Neural progenitor cell (in vitro differentiated cells): ENCODE measurements around the gene CSN2. TPM values are rescaled to one million over a fixed set of nuclear protein-coding genes. Genes with fewer than 3 reads are reported as not detected.

Experiments
- DNase-seq: peaks from one replicate; pipeline ENCODE4 v3.0.0-alpha.2; 2016; ENCODE audit warnings: low spot score
- H2AFZ ChIP-seq: fragments of 200-600 bp; sonication (generic); replicated peaks from 2 replicates; pipeline ENCODE4 v1.6.1; 2016; ENCODE audit warnings: antibody characterized with exemption
- H3F3A ChIP-seq: fragments of 200-600 bp; sonication (generic); 2 replicates; pipeline ENCODE4 v1.6.1; 2016; ENCODE audit warnings: antibody characterized with exemption, low read depth
- H3K27ac ChIP-seq: fragments of 200-600 bp; sonication (generic); 2 replicates; pipeline ENCODE4 v1.5.1; 2016; ENCODE audit warnings: mild to moderate bottlenecking
- H3K27me3 ChIP-seq: fragments of 200-600 bp; sonication (generic); 2 replicates; pipeline ENCODE4 v1.6.1; 2016; ENCODE audit warnings: mild to moderate bottlenecking, moderate library complexity
- H3K36me3 ChIP-seq: fragments of 200-600 bp; sonication (generic); 2 replicates; pipeline ENCODE4 v1.5.1; 2016
- H3K4me1 ChIP-seq: fragments of 200-600 bp; sonication (generic); 2 replicates; pipeline ENCODE4 v1.6.1; 2016; ENCODE audit warnings: mixed run types
- H3K4me2 ChIP-seq: fragments of 200-600 bp; sonication (generic); 2 replicates; pipeline ENCODE4 v1.6.1; 2016
- H3K4me3 ChIP-seq: fragments of 200-600 bp; sonication (generic); 2 replicates; pipeline ENCODE4 v1.5.1; 2016
- H3K79me2 ChIP-seq: fragments of 200-600 bp; sonication (generic); 2 replicates; pipeline ENCODE4 v1.6.1; 2016; ENCODE audit warnings: low read depth
- H3K9ac ChIP-seq: fragments of 200-600 bp; sonication (generic); 2 replicates; pipeline ENCODE4 v1.6.1; 2016
- H3K9me3 ChIP-seq: fragments of 200-600 bp; sonication (generic); 2 replicates; pipeline ENCODE4 v1.5.1; 2016; ENCODE audit warnings: low read depth
- H4K20me1 ChIP-seq: fragments of 200-600 bp; sonication (generic); 2 replicates; pipeline ENCODE4 v1.6.1; 2016; ENCODE audit warnings: low read depth
- H3K27ac Mint-ChIP-seq: 3 replicates; pipeline ENCODE4 v1.8.0; 2021; ENCODE audit warnings: mixed read lengths
- H3K27me3 Mint-ChIP-seq: 2 replicates; pipeline ENCODE4 v1.8.0; 2022; ENCODE audit warnings: low read depth, mild to moderate bottlenecking, inconsistent platforms, moderate library complexity, mixed read lengths; ENCODE audit not compliant: insufficient read depth
- H3K36me3 Mint-ChIP-seq: 3 replicates; pipeline ENCODE4 v1.8.0; 2021; ENCODE audit warnings: mixed read lengths
- H3K4me1 Mint-ChIP-seq: 3 replicates; pipeline ENCODE4 v1.8.0; 2021; ENCODE audit warnings: mixed read lengths
- H3K4me3 Mint-ChIP-seq: 3 replicates; pipeline ENCODE4 v1.8.0; 2021; ENCODE audit warnings: mild to moderate bottlenecking, moderate library complexity, mixed read lengths
- H3K9me3 Mint-ChIP-seq: 3 replicates; pipeline ENCODE4 v1.8.0; 2020; ENCODE audit warnings: mixed read lengths
- EZH2 ChIP-seq: fragments of 200-600 bp; sonication (generic); IDR thresholded peaks from 2 replicates; pipeline ENCODE4 v1.6.1; 2017; ENCODE audit warnings: antibody characterized with exemption, mild to moderate bottlenecking, moderate library complexity
- EZH2phosphoT487 ChIP-seq: fragments of 200-600 bp; sonication (generic); IDR thresholded peaks from 2 replicates; pipeline ENCODE4 v1.6.1; 2017; ENCODE audit warnings: antibody characterized with exemption
- total RNA-seq: library from RNA; depleted of rRNA; stranded (reverse); fragments of >200 nt; gene quantifications from 2 replicates; pipeline ENCODE4 v1.2.3, GENCODE V29; 2015; ENCODE audit warnings: low replicate concordance
- TF ChIP-seq, protein P1 (sequence below): fragments of 200-600 bp; sonication (generic); IDR thresholded peaks from 2 replicates; pipeline ENCODE4 v1.5.1; 2017; ENCODE audit warnings: antibody characterized with exemption, mild to moderate bottlenecking

The CSN2 gene
- total RNA-seq, 1 donor from 2014 or later: not detected

DNA sequence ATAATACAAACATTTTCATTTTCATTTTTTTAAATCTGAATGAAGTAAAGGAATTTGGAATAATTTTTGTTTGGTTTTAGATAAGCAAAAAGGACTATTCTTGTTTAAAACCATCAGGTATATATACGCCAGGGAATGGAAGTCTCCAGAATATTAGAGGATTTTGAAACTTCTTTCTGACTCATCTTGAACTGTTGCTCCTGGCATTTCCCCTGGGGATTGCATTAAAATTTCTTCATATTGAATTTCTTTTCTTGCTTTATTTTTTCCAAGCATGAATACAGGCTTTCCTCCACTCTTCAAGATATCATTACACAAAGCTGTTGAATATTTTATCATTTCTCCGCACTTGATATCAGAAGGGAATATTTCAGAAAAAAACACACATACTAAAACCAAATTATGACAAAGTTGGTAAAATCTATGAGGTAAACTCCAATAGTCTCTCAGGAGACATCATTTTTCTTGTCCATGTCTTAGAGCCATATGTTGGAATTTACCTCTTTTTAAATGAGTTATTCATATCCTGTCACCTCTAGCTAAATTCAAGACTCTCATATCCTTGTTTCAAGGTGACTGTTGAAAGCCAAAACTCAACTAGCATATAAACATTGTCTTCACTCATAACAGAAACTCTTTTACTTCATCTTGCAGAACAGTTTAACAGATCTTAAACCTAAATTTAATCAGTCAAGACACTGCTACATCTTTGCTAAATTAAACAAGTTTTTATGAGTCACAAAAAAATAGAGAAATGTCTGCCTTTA is 55.3 kb downstream of the CSN2 start:
- no peak overlapping the region for H2AFZ ChIP-seq
- H3F3A ChIP-seq: no peaks in the 10 kb centered on the region
- no peaks in the 10 kb centered on the region for H3K4me1 ChIP-seq
- H3K27me3 ChIP-seq: peaks cover 4% of the 10 kb centered on the region
- H4K20me1 ChIP-seq: no peaks in the 10 kb centered on the region
- TF ChIP-seq EZH2 (no peak), EZH2phosphoT487 (no peak)
- TF ChIP-seq, protein P1, sequence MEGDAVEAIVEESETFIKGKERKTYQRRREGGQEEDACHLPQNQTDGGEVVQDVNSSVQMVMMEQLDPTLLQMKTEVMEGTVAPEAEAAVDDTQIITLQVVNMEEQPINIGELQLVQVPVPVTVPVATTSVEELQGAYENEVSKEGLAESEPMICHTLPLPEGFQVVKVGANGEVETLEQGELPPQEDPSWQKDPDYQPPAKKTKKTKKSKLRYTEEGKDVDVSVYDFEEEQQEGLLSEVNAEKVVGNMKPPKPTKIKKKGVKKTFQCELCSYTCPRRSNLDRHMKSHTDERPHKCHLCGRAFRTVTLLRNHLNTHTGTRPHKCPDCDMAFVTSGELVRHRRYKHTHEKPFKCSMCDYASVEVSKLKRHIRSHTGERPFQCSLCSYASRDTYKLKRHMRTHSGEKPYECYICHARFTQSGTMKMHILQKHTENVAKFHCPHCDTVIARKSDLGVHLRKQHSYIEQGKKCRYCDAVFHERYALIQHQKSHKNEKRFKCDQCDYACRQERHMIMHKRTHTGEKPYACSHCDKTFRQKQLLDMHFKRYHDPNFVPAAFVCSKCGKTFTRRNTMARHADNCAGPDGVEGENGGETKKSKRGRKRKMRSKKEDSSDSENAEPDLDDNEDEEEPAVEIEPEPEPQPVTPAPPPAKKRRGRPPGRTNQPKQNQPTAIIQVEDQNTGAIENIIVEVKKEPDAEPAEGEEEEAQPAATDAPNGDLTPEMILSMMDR: no peak
- no peak overlapping the region for H3K27ac ChIP-seq
- H3K79me2 ChIP-seq: no peaks in the 10 kb centered on the region
- no peak overlapping the region for H3K9ac ChIP-seq
- H3K4me2 ChIP-seq: no peak overlapping the region
- DNase-seq: no peak
- H3K4me3 Mint-ChIP-seq: no peak overlapping the region
- H3K27ac Mint-ChIP-seq: no peak overlapping the region
- no peaks in the 10 kb centered on the region for H3K9me3 ChIP-seq
- no peaks in the 10 kb centered on the region for H3K9me3 Mint-ChIP-seq
- H3K36me3 ChIP-seq: no peaks in the 10 kb centered on the region
- H3K4me3 ChIP-seq: no peak overlapping the region
- no peaks in the 10 kb centered on the region for H3K36me3 Mint-ChIP-seq
- H3K27me3 Mint-ChIP-seq: no peaks in the 10 kb centered on the region
- no peaks in the 10 kb centered on the region for H3K4me1 Mint-ChIP-seq

GRCh38 chr4:69909195-69909594 is 56.3 kb downstream of the CSN2 start:
- H3K27me3 Mint-ChIP-seq: no peaks in the 10 kb centered on the region
- Histone ChIP-seq H3K9me3 (no peaks in the 10 kb centered on the region), H3K4me3 (no peak overlapping the region), H3K36me3 (no peaks in the 10 kb centered on the region), H3F3A (no peaks in the 10 kb centered on the region), H3K9ac (no peak overlapping the region), H4K20me1 (no peaks in the 10 kb centered on the region), H3K4me1 (no peaks in the 10 kb centered on the region), H3K27me3 (peaks cover 4% of the 10 kb centered on the region), H2AFZ (no peak overlapping the region), H3K4me2 (no peak overlapping the region), H3K27ac (no peak overlapping the region), H3K79me2 (no peaks in the 10 kb centered on the region)
- H3K36me3 Mint-ChIP-seq: no peaks in the 10 kb centered on the region
- no peak for DNase-seq
- H3K27ac Mint-ChIP-seq: no peak overlapping the region
- TF ChIP-seq EZH2 (no peak), EZH2phosphoT487 (no peak)
- TF ChIP-seq, protein P1: no peak
- H3K4me3 Mint-ChIP-seq: no peak overlapping the region
- peaks cover 3% of the 10 kb centered on the region for H3K9me3 Mint-ChIP-seq
- no peaks in the 10 kb centered on the region for H3K4me1 Mint-ChIP-seq

DNA sequence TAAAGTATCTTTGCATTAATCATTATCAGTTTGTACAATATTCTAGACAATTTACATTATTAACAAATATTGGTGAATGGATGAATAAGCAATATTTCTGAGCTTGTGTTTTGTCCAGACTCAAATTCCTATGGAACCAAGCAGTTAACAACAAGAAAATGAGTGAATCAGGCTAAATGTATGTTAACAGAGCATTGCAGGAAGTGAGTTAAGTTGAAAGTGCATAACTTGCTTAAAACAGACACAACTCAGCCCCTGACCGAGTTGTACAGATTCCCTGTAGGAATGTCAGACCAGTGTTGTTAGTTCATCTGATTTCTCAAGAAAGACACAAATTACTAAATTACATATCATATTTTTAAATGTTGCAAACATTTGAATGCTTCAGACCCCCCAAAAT is 58.4 kb downstream of the CSN2 start:
- Histone ChIP-seq H2AFZ (no peak overlapping the region), H4K20me1 (no peaks in the 10 kb centered on the region), H3K4me1 (no peaks in the 10 kb centered on the region), H3K4me3 (no peak overlapping the region), H3K79me2 (no peaks in the 10 kb centered on the region), H3F3A (no peaks in the 10 kb centered on the region), H3K27me3 (peaks cover 4% of the 10 kb centered on the region), H3K27ac (no peak overlapping the region), H3K36me3 (no peaks in the 10 kb centered on the region), H3K9ac (no peak overlapping the region), H3K4me2 (no peak overlapping the region), H3K9me3 (no peaks in the 10 kb centered on the region)
- TF ChIP-seq, protein P1: no peak
- TF ChIP-seq EZH2 (no peak), EZH2phosphoT487 (no peak)
- Mint-ChIP-seq H3K4me3 (no peak overlapping the region), H3K4me1 (no peaks in the 10 kb centered on the region), H3K36me3 (no peaks in the 10 kb centered on the region), H3K27ac (no peak overlapping the region), H3K27me3 (no peaks in the 10 kb centered on the region), H3K9me3 (peaks cover 4% of the 10 kb centered on the region)
- no peak for DNase-seq

Other genes with a start within 250 kb of the CSN2 start
- gene SULT1B1, start 205.1 kb downstream of the CSN2 start, total RNA-seq: not detected in 2 replicates
- gene SULT1E1, start 105.6 kb downstream of the CSN2 start, total RNA-seq: not detected in 2 replicates
- gene CSN1S1, start 34.7 kb downstream of the CSN2 start, total RNA-seq: not detected in 2 replicates
- gene STATH, start 30.2 kb upstream of the CSN2 start, total RNA-seq: not detected in 2 replicates
- not detected in 2 replicates for gene HTN3, start 62.7 kb upstream of the CSN2 start, total RNA-seq
- not detected in 2 replicates for gene HTN1, start 84.7 kb upstream of the CSN2 start, total RNA-seq
- gene PRR27, start 188.5 kb upstream of the CSN2 start, total RNA-seq: not detected in 2 replicates
- gene ODAM, start 230.0 kb upstream of the CSN2 start, total RNA-seq: not detected in 2 replicates